HG02973 (cell line): ENCODE data around the gene ANKRD30BL.
"Not testable (repeated sequence)": the region's sequence is repeated elsewhere in the genome, so short reads cannot be mapped to it uniquely, and the experiment has no call there.

Source experiments
- ATAC-seq: cut with Tn5 transposase; IDR thresholded peaks from one replicate; pipeline ENCODE4 v1.9.1; 2021; ENCODE audit warnings: moderate library complexity; ENCODE audit not compliant: unreplicated experiment

Gene ANKRD30BL, protein sequence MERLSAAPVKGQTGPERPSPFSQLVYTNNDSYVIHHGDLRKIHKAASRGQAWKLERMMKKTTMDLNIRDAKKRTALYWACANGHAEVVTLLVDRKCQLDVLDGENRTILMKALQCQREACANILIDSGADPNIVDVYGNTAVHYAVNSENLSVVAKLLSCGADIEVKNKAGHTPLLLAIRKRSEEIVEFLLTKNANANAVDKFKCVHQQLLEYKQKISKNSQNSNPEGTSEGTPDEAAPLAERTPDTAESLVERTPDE

DNA sequence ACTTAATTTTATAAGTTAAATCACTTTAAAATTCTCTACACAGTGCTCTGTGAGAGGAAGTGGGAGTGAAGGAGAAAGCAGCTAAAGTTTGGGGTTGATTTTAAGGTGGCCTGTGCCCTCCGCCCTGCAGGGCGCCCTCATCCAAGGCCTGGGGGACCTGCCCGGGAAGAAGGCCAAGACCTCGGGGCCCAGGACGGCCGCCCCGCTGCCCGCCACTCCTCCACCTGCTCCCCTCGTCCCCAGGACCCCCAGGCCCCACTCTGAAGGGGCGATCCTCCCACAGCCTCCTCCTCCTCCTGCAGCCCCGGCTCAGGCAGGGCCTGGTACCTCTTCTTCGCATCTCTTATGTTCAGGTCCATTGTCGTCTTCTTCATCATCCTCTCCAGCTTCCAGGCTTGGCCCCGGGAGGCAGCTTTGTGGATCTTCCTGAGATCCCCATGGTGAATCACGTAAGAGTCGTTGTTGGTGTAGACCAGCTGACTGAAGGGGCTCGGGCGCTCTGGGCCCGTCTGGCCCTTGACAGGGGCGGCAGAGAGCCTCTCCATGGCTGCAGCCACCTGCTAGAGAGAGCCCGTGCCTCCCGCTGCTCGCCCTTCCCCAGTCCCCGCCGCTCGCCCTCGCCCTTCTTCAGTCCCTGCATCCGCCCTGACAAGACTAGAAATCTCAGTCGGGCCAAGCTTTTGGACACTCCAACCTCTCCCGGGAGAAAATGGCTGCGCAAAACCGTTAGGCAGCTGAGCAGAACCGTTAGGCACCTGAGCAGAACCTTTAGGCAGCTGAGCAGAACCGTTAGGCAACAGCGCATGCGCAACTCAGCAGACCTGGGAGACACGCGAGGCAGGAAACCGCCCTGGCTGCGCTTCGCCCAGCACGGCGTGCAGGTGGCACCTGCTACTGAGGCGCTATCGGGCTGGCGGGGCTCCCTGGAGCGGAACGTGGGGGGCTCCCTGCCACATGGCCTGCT lies at the start of gene ANKRD30BL:
TSS of gene ANKRD30BL (minus strand) at position 792 of the 964 bp plus-strand sequence. CDS start at position 545, 247 bp downstream.
- not testable (repeated sequence) for ATAC-seq

DNA sequence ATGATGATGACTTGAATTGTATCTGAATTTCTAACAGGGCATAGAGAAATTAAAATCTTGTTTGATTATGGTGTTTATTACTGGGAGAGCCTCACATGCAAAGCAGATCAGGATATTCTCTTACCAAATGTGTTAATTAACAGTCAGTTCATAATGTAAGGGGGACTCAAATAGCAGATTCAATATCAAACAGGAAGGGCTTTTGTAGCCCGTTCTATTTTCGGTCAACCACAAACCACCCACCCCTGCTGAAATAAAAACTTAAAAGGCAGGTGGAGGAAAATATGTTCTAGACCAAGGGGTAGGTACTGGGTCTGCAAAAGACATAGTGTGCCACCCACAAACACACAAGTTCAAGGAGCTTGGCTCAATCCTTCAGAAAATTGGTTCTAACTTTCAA lies 41.1 kb upstream of the ANKRD30BL start:
- not testable (repeated sequence) for ATAC-seq

DNA sequence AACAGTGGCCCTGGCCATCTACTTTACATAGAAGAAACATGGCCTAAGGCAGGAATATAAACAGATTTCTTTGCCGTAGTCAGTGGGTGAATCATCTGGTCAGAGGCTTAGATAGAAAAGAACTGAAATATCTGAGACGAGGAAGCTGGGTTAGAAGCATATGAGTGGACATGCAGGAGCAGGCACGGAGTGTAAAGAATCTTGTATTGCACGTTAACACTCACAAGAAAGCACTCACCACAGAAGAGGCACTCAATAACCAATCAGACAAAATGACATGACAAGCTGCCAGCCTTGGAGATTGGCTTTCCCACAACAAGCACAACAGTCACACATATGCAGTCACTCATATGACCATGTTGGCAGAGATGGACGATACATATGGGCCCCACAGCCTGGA lies 31.1 kb upstream of the ANKRD30BL start:
- ATAC-seq: not testable (repeated sequence)

DNA sequence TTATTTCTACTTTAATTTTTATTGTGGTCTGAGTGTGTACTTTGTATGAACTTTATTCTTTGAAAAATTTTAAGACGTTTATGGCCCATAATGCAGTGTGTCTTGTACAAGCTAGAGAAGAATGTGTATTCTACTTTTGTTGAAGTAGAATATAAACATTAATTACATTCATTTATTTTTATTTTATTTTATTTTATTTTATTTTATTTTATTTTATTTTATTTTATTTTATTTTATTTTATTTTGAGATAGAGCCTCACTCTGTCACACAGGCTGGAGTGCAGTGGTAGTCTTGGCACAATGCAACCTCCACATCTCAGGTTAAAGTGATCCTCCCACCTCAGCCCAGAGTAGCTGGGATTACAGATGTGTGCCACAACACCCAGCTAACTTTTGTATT lies 5.3 kb upstream of the ANKRD30BL start:
- not testable (repeated sequence) for ATAC-seq

DNA sequence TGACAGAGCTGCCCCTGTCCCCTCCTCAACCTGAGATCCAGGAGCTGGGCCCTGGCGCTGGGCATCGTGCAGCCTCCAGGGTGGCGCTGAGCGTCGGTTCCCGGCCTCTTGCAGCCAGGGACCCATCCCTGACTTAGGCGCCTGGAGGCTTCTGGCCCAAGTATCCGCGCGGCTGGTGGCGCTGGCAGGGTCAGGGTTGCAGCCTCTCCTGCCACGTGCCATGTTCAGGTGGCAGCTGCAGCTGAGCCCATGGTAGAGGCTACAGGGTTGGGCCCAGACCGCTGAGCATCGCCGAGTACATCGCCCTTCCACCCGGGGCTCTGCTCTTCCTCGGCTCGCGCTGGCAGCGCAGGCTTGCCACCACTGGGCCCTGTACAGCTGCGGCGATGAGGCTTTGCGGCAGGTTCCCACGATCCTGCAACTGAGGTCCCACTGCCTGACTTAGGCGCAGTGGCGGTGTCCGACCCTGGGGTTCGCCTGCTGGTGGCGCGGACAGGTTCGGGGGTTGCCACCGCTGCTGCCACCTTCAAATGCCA lies 441 bp upstream of the ANKRD30BL start:
- ATAC-seq: not testable (repeated sequence)

DNA sequence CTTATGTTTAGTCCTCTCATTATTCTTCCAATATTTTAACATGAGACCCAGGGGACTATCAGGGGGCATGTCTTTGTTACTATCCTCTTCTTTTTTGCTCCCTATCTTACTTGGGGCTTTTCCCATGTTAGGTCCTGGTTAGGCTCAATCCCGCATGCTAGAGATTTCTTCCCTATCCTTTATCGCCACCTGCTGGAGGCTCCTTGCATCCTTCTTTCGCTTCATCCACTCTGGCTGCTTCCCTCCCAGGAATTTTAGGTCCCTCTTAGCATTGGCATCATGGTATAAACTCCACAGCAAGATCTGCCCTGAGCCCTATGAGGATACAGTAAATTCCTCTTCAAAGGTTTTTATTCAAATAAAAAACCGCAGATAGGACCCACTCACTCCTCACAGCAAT lies 15.0 kb downstream of the ANKRD30BL start:
- not testable (repeated sequence) for ATAC-seq
